SK-N-SH treated with all-trans-retinoic acid at 6 μM for 48 hours (cell line): ENCODE data around the gene TPSD1.

Experiments used
- BACH2 ChIP-seq: fragments of 250-450 bp; sonication (Bioruptor Pico); IDR thresholded peaks from 2 replicates; pipeline ENCODE4 v1.9.0; 2021; ENCODE audit warnings: mild to moderate bottlenecking, borderline replicate concordance
- RARB ChIP-seq: fragments of 250-450 bp; sonication (Bioruptor Pico); IDR thresholded peaks from 2 replicates; pipeline ENCODE4 v1.8.0; 2021; ENCODE audit warnings: mild to moderate bottlenecking, moderate library complexity
- TOX ChIP-seq: fragments of 250-450 bp; sonication (Bioruptor Pico); IDR thresholded peaks from 2 replicates; pipeline ENCODE4 v1.8.0; 2021; ENCODE audit warnings: mild to moderate bottlenecking, moderate library complexity, borderline replicate concordance

DNA sequence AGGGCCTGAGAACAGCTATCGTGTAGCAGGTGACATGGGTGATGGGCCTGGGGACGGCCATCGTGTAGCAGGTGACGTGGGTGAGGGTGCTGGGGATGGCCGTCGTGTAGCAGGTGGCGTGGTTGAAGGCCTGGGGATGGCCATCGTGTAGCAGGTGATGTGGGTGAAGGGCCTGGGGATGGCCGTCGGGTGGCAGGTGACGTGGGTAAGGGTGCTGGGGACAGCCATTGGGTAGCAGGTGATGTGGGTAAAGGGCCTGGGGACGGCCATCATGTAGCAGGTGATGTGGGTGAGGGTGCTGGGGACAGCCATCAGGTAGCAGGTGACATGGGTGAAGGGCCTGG, 15.5 kb downstream of the TPSD1 start:
- no peak for TF ChIP-seq BACH2
- no peak for TF ChIP-seq RARB
- no peak for TF ChIP-seq TOX (CRISPR knock-in tag)
